ENCODE measurements around the gene ANXA6.

- no peak for TF ChIP-seq CTCF (IDR thresholded peaks at IDR 0.05; ENCODE audit: insufficient read depth, low read length)
- no peak for TF ChIP-seq POLR2AphosphoS5 (IDR thresholded peaks at IDR 0.05; ENCODE audit: low read depth)
- TF ChIP-seq REST (IDR thresholded peaks at IDR 0.05; ENCODE audit: insufficient replicate concordance, low read depth) = no peak
- no peak for TF ChIP-seq GABPA (IDR thresholded peaks at IDR 0.05; ENCODE audit: low read depth)
- TF ChIP-seq SPI1 (IDR thresholded peaks at IDR 0.05; ENCODE audit: borderline replicate concordance, low read depth) = no peak
Observed at GRCh38 chr5:151063142-151063989, 94.2 kb downstream of the ANXA6 start.
